ENCODE results near the gene TC2N. TPM values are rescaled to one million over a fixed set of nuclear protein-coding genes. Genes with fewer than 3 reads are reported as not detected.

TC2N gene
- total RNA-seq, 1 experiment from 2014 or later, result 15.9 TPM

GRCh38 chr14:91793704-91794103 is 73.6 kb downstream of the TC2N start:
- no peaks in the 10 kb centered on the region for H3K9me2 ChIP-seq (ENCODE audit: insufficient read depth)
- no peak for DNase-seq (ENCODE audit: low read depth, low spot score)
- no peaks in the 10 kb centered on the region for H4K20me1 ChIP-seq (ENCODE audit: insufficient read depth)
- BruUV-seq (replicated peaks), result no TSS peak
- no peak overlapping the region for H3K27ac ChIP-seq (ENCODE audit: low read depth, low read length)
- H3K4me1 ChIP-seq (ENCODE audit: control insufficient read depth in 1 of 2, insufficient read depth in 2 of 2, low read length in 2 of 2), result no peaks in the 10 kb centered on the region
- ChIA-PET POLR2A (no interaction called here), RAD21 (ENCODE audit: low non-redundant PET in 1 of 2, low total read pairs in 2 of 2, uncharacterized antibody in 2 of 2, unreplicated experiment in 2 of 2) (no interaction called here), CTCF (no interaction called here)
- no peaks in the 10 kb centered on the region for H3K9me3 ChIP-seq (ENCODE audit: control insufficient read depth in 1 of 2, insufficient read depth in 1 of 2, low read depth in 1 of 2, low read length in 2 of 2)
- no peak overlapping the region for H3K4me2 ChIP-seq (ENCODE audit: low read length)
- H3K9ac ChIP-seq (ENCODE audit: low read length), result no peak overlapping the region
- H3K4me3 ChIP-seq (replicated peaks in 1 of 2; ENCODE audit: low read depth in 1 of 2, low read length in 2 of 2), result no peak overlapping the region
- TF ChIP-seq CEBPB (IDR thresholded peaks at IDR 0.05; ENCODE audit: low read depth) (no peak), FOSL1 (IDR thresholded peaks at IDR 0.05; ENCODE audit: low read depth) (no peak), JUND (IDR thresholded peaks at IDR 0.05) (no peak), SP1 (IDR thresholded peaks at IDR 0.05; ENCODE audit: low read depth) (no peak), CBX3 (IDR thresholded peaks at IDR 0.05; ENCODE audit: low read depth) (no peak), POLR2A (IDR thresholded peaks at IDR 0.05; ENCODE audit: borderline replicate concordance, extremely low read depth, insufficient read depth, insufficient read length) (no peak), EZH2 (IDR thresholded peaks at IDR 0.05) (no peak), ZBTB33 (IDR thresholded peaks at IDR 0.05; ENCODE audit: extremely low read depth, insufficient replicate concordance, low read length) (no peak), CTCF (IDR thresholded peaks at IDR 0.05 in 2 of 3, conservative IDR thresholded peaks at IDR 0.05 in 1 of 3; ENCODE audit: borderline replicate concordance in 1 of 3, insufficient read depth in 1 of 3, low read depth in 2 of 3, low read length in 2 of 3) (no peak), EZH2phosphoT487 (IDR thresholded peaks at IDR 0.05; ENCODE audit: borderline replicate concordance) (no peak), ELF1 (IDR thresholded peaks at IDR 0.05; ENCODE audit: borderline replicate concordance, low read depth) (no peak), POLR2AphosphoS5 (IDR thresholded peaks at IDR 0.05; ENCODE audit: low read depth, low read length) (no peak), SRF (IDR thresholded peaks at IDR 0.05; ENCODE audit: low read depth) (no peak), YY1 (IDR thresholded peaks at IDR 0.05; ENCODE audit: extremely low read depth, insufficient replicate concordance, low read depth, low read length) (no peak), ZNF274 (IDR thresholded peaks at IDR 0.05; ENCODE audit: low read depth, low read length) (no peak), ZFX (IDR thresholded peaks at IDR 0.05) (no peak)
- TF ChIP-seq, protein P1, sequence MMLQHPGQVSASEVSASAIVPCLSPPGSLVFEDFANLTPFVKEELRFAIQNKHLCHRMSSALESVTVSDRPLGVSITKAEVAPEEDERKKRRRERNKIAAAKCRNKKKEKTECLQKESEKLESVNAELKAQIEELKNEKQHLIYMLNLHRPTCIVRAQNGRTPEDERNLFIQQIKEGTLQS (IDR thresholded peaks at IDR 0.05), result no peak
- H3K79me2 ChIP-seq (ENCODE audit: insufficient read depth, low read length), result no peaks in the 10 kb centered on the region
- no peaks in the 10 kb centered on the region; a peak in 1 of 4 replicates for H3K36me3 ChIP-seq (ENCODE audit: control insufficient read depth in 1 of 2, insufficient read depth in 2 of 2, low read length in 2 of 2)
- ATAC-seq, result no peak
- intact Hi-C loops (cut with micrococcal nuclease), result no loop called here
- no peak overlapping the region for H2AFZ ChIP-seq (ENCODE audit: low read depth, low read length, poor library complexity, severe bottlenecking)
- H3K27me3 ChIP-seq (ENCODE audit: insufficient read depth, low read length), result no peaks in the 10 kb centered on the region
